NAMALWA (cell line): Measurements from ENCODE around the gene WDR1.

ENCODE experiments used
- DNase-seq: peaks from one replicate; pipeline ENCODE4 v3.0.0-alpha.2; 2015; ENCODE audit warnings: low spot score

Gene WDR1, protein sequence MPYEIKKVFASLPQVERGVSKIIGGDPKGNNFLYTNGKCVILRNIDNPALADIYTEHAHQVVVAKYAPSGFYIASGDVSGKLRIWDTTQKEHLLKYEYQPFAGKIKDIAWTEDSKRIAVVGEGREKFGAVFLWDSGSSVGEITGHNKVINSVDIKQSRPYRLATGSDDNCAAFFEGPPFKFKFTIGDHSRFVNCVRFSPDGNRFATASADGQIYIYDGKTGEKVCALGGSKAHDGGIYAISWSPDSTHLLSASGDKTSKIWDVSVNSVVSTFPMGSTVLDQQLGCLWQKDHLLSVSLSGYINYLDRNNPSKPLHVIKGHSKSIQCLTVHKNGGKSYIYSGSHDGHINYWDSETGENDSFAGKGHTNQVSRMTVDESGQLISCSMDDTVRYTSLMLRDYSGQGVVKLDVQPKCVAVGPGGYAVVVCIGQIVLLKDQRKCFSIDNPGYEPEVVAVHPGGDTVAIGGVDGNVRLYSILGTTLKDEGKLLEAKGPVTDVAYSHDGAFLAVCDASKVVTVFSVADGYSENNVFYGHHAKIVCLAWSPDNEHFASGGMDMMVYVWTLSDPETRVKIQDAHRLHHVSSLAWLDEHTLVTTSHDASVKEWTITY

DNA sequence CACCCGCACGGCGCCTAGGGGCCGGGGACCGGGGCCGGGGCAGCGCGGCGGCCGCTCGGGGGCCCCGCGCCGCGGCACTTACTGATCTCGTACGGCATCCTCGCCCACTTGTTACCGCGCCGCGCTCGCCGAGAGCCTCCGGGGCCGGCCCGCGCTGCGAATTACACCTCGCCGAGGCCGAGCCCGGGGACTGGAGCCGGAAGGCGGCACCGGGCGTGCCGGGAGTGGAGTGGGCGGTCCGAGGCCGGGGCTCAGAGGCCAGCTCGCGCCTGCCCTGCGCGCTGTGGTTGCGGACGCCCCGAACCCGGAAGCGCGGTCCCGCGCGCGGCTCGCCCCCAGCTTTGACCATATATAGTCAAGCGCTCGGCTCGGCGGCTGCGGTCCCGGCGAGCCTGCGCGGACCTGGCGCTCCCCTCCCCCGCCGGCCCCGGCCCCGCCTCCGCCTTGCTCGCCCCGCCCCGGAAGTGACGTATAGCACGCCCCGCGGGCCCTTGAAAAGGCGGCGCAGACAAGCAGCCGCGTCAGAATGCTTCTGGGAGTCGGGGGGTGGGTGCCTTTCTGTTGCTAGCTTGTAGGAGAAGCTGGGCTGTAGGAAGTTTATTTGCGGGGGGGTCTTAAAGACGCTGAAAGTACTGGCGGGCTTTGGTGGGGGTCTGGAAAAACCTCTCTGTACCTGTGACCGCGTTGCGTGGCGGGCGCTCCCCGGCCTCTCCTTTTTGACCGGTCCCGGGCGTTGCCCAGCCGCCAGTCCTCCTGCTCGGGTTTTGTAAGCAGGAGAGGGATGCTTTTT, at the start of gene WDR1:
Gene WDR1, minus strand, starts transcription at position 231 of the 790 bp plus-strand sequence. Its CDS starts 133 bp downstream, at position 98.
- peak; percentile 90 for DNase-seq

DNA sequence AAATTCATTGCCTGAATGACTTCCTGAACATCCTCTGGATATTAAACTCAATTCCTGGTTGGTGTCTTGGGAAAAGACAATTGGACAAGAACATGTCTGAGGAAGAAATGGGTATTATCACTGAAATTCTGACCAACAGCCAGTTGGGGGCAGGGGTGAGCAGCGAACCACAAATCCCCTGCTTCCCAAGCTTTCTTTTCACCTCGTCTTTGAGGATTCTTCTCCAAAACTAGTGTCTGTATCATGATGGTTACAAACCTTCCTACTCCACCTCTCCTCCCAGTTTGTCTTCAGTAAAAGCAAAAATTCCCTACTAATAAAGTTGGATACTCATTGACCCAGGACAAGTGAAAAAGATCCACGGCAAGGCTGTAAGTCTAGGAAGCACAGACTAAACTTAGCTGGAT, 48.3 kb upstream of the WDR1 start:
- peak; percentile 11 for DNase-seq

DNA sequence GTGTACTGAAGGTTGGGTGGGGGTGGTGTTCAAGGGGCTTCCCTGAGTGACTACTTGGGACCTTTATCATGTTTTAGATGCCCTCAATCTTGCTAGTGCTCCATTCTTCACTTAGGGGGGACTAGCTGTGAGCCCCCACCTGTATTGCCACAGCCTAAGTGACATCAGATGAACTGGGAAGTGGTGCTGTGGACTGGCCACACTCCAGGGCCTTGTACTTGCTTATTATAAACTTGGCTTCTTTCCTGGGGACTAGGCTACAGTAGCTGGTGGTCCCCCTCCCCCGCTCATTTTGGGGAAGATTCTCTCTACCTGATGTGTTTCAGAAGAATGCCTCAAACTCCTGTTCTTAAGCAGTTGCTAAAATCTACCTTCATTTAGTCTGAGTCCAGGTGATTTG, 46.7 kb upstream of the WDR1 start:
- no peak for DNase-seq

DNA sequence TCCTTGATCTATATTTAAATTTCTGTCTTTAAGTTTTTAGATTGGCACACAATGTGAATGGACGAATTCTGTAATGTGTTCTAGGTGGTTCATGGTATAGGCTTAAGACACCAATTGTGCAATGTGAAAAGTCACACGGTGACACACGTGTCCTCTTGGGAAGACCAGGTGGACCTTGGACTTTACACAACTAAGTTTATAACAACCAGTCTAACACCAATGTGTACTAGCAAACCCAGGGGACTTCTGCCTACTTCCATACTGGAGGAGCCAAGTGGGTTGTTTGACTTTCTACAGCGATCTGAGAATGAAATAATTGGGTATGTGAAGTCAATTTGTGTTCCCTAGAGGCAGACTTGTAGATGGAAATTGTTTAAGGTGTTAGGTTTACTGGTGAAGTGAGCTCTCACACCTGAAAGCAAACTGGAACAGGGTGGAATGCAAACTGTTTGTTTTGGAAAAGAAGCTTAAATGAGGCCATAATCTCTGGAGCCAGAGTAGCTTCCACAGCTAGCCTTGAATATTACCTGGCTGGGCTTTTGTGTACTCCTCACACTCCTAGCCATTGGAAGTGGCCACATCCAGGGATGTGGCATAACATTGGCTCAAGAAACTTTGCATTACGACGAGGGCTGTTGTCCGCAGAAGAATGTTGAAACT, 45.9 kb upstream of the WDR1 start:
- DNase-seq: no peak

DNA sequence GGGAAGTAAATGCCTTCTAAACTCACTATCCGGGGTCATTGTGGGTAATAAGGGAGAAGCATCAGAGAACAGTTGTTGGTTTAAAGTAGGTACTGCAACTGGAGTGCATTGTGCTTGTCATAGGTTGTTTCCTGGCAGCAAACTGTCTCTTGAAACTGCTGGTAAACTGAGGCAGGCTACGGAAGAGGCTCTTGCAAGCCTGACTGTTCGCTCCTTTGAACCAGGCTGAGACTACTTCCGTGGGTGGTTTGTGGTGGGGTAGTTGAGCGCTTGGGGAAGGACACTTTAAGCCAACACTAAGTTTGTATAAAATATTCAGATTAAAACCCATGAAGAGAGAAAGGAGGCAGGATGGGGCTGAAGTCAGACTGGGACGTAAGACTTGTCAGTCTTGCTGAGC, 45.2 kb upstream of the WDR1 start:
- DNase-seq: no peak

DNA sequence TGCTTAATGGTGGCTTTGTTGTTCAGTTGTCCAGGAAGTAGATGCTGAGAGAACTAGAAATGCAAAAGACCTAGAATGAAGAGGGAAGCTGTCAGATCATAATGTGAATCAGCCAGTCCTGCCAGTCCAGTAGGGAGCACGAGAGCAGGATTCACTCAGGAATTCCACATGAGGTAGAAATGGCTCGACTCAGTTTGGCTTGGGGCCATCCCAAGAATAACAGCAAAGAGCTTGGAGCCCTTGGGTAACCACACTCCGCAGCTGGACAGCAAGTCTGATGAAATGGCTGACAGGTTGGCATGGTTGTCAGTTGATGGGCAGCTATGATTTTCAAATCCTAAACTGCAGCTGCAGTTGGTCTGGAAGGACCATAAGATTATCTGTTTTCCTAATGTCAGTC, 44.5 kb upstream of the WDR1 start:
- no peak for DNase-seq

DNA sequence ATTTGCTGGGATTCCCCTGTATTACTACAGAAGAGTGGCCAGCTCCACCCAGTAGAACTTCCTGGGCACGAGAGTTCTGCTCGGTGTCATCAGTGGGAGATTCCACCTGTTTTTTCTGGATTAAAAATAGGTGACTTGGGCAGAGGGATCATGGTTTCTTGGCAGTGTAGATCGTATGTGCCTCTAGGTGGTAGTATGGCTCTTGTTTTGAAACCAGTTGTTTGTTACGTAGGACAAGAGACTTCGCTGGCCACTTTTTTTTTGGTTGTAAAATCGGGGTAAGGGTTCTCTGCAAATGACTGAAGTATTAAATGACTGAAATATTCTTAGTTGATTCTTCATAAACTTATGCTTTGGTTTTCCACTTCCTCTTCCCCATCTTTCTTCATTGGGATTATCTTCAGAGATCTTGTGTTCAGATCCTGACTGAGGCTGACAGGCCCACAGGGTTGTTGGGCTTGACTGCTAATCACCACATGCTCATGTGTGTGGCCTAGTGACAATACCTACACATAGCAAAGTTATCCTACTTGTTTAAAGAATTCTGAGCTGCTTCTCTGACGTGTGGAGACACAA, 43.8 kb upstream of the WDR1 start:
- no peak for DNase-seq

DNA sequence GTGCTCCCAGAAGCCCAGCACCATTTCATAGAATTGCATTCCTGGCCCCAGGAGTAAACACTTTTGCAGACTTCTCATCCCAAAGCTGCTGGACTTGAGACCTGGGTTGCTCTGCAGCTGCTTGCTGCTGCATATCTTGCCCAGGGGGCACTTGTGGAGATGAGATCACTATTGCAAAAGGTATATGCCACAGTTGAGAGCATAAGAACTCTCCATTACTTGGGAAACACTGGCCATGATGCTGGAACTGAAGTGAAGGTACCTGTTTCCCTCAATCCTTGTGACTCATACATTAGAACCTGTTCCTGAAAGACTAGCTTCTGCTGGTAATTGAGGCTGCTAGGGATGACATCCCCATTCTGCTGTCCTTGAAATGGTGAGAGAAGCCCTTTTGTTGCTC, 43.1 kb upstream of the WDR1 start:
- DNase-seq: no peak

DNA sequence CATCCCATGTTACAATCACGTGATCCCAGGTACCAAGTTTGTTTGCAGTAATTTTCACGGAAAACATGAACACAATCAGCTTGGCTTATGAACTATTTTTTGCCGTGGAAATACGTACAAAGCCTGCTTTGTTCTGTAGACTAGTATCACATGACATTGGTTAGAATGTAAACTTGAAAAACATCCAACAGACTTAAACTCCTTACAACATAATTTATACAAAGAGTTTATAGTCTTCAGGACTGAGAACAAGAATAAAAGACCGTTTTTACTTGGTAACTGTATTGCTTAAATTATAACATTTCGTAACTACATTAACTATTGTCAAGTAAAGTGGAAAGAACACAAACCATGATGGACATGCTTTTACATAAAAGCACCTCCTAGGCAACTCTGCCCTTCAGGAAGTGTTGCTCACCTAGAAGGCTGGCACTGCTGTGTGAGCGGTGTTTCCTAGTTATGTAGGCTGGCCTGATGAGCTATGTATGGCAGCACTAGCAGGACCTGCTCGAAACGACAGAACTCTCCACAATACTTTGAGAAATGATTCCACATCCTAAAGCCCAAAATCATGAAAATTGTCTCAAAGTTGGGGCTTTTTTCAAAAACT, 41.8 kb upstream of the WDR1 start:
- DNase-seq: no peak

DNA sequence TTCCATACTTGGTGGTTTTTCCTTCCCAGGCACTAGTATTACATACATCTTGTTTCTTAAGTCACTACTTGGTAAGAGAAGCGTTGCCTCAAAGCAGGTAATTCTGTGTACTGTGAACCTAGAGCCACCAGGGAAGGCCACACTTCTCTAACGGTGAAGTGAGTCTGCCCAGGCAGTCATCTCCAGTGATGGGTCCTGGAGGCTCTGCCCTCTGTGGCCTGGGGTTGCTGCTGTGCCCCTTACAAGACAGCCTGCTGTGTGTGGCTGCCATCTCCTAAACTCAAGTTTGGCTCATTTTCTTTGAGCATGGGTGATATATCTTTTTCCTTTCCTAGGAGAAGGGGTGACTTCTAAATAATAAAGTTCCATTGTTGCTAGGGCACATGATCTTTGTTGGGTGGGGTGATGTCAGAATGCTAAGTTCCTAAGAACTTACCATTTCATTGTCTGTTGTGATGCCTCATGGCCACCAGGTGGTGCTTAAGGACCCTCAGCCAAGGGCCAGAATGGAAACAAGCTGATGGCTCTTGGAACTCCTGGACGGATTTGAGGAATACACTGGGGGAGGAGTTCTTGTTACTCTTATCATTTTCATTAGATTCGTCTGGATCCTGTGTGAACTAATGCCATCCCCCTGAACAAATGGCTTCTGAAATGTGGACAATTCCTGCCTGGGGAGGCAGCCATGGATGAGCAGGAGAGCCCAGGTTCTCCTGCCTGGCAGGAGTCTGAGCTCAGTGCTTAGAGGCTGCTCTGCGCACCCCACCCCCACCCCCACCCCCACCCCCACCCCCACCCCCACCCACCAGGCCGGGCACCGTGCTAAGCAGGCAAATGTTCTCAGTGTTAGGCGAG, 41.1 kb upstream of the WDR1 start:
- peak; percentile 62 for DNase-seq

DNA sequence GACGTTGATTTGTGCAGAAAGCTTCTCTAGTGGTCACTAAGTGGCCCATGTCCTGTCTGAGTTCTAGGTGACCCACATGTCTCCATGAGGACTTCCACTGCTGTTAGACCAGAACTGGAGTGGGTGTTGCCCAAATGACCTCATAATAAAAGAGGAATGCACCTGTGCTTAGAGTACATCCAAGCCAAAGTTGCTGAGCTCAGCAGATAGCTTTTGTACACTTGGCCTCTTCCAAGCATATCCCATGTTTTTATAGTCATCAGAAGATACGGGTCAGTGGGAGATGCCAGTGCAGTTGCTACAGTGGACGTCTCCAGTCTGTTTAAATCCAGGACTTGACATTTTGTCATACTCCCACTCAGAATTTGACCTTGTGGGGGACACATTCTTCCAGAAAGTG, 37.6 kb upstream of the WDR1 start:
- DNase-seq: no peak

DNA sequence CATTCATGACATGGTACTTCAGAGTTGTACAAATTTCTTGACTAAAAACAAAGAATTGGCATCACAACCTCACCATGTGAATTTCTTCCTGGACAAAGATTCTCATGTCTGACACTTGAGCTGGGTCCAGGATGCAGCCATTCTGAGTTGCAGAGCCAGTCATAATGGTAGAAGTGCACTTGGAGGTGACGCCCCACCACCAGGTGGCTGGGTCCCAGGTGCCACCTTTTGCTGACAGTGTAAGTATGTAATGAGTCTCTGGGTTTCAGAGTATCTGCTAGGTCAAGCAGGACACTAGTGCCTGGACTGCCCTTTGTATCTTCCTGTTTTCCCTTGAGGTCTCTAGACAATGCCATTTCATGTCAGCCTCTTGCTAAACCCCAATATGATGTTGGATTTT, 36.6 kb upstream of the WDR1 start:
- DNase-seq: no peak

DNA sequence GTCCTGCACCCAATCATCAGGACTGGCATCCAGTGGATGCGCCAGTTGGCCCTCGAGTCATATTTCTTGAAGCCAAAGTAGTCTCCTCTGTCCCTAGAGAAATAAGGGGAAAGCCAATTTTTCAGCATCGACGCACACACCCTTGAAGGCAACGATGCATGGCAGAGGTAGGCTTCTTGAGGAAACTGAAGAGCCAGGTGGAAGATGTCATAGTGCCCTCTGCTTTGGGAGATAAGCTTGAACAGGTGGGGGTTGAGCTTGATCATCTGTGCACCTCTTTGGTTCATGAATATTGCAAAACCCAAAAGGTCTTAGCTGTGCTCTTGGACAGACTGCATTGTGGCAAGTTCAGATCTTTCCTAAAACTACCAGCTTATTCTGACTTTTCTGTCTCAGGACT, 34.6 kb upstream of the WDR1 start:
- DNase-seq: no peak

DNA sequence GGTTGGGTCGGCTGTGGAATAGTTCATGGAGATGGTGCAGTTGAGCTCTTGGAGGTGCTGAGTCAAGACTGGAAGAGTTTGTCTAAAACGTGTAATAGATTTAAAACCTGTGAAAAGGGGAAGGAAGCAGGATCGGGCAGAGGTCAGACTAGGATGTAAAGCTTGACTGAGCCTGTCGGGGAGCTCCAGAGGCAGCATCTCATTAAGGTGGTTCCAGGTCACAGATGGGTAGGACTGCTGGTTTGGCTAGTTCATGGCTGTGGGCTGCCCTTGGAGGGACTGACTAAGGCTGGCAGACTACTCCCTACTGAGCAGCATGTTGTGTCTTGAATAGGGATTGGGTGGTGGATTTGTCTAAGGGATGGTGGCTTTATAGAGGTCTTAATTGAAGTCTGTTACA, 28.4 kb upstream of the WDR1 start:
- DNase-seq: no peak

DNA sequence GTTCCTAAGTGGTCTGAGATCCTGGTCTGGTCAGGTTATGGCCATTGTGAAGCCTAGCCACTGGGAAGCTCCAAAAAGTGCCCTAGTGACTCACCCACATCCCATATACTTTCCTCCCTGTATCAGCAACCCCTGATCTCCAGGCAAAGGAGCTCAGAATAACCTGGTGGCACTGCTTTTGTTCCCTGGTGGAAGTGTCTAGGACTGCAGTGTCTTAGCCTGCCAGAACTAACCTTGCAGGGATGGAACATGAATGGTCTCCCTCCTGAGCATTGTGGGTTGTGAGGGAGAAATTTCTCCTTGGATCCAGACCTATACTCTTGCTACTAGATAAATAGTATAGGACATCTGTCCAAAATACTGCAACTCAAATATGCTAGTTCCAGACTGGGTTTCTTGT, 27.9 kb upstream of the WDR1 start:
- DNase-seq: no peak

DNA sequence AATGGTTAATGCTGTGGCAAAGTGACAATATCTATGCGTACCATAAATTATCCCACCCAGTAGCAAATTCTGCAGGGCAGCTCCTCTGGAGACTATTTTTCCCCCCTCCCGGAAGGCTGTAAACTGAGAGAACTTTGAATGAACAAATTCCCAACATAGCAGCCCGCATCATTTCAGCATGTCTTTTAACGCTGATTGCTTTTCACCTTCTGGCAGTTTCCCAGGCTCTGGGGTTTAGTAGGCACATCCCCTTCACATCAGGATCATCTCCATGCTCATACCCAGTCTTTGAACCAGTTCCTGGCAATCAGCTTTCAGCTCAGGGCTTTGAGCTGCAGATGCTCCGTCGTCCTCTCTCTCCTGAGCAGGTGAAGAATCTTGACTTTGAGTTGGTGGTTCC, 26.6 kb upstream of the WDR1 start:
- DNase-seq: no peak

DNA sequence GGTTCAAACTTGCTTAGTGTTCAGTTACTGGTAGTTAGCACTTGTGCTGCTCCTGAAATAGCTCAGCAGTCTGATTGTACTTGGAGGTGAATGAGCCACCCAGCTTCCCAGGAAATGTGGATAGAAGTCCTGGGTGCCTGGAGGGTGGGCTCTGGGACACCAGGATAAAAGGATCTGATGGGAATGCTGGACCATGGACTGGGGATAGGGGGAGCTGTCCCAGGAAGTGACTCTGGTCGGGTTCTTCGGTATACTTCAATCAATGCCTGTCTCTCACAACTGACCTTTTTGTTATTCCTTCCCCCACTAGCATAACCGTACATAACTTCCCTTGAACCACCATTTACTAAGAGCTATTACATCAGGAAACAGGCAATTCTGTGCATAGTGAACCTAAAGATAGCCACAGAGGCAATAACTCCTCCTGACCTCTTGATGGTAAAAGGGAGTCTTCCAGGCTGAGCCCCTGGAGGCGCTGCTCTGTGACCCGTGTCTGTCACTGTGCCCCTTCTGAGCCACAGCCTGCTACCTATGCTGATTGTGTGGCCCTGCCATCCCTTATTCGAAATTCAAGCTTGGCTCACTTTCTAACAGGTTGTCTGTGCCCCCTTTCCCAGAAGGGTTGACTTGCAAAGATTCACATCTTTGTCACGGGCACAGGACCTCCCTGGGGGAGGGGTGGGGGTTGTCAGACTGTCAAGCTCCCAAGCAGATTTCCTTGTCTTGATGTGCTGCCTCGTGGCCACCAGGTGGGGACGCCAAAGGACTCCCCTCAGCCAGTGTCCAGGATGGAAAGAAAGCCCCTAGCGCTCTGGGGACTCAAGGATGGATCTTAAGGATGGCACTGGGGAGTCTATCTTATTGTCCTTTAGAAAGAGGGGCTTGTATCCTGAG, 24.5 kb upstream of the WDR1 start:
- no peak for DNase-seq

DNA sequence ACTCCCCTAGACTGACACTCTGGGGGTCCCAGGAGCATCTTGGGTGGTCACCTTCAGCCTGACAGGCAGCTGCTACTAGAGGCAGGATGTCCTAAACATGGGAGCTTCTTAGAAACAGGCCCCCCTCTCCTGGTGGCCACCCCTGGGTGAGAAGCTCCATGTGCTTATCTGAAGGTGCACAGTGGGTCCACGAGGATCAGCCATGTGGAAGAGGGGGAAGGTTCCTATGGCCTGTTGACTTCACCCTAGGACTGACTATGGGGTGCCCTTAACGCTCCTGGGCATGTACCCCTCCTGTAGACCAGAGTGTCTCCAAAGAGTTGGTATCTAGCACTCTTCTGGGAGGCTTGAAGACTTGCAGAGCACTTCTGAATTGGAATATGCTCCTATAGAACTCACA, 22.9 kb upstream of the WDR1 start:
- DNase-seq: no peak

DNA sequence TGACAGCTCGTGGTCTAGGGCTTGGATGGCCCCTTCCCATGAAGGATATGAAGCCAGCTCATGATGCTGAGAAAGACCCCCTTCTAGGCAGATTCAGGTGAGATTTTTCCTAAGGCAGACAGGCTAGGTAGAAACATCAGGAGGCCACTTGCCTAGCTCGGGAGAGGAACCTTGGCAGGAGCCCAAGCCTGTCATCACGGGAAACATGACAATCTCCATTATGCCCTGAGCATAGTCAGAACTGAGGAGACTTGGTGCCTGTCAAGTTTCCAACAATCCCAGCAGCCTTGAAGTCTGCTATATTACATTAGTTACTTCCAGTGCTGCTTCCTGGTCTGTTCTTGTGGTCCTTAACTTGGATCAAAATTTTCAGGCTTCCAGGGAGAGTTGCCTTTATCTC, 18.7 kb upstream of the WDR1 start:
- DNase-seq: no peak

DNA sequence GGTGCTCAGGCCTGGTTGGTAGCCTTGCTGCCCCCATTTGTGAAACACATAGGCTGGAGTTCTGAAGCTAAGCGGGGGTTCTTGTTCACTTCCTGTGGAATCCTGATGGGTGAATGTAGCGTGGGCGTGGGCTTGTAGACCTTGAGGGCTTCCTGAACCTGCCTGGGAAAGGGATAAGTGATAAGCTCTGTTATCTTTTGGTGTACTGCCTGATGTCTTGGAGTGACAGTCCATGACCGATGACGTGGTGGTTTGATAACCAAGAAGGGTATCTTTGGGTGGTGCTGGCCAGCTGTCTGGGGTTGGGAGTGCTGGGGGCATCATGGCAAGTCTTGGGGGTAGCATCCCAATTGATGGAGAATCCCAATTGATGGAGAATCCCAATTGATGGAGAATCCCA, 17.5 kb upstream of the WDR1 start:
- DNase-seq: no peak
